Measurements from ENCODE around the gene UGT1A8.

DNA sequence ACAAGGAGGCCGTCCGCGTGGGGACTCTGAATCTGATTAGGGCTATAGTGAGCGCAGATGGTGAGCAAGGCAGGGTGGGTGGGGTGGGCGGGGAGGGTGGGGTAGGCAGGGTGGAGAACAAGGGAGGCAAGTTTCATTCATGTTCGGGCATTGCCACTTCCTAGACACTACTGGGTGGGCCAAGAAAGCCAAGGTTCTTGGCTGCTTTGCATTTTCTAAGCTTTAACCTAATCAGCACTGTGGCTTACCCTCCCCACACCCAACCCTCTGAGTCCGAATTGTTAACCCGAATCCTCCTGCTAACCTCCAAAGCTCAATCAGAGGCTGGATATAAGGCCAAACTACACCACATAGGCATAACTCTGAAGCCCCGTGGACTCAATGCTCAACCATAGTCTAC is 178.8 kb downstream of the UGT1A8 start:
- TF ChIP-seq, protein P1, sequence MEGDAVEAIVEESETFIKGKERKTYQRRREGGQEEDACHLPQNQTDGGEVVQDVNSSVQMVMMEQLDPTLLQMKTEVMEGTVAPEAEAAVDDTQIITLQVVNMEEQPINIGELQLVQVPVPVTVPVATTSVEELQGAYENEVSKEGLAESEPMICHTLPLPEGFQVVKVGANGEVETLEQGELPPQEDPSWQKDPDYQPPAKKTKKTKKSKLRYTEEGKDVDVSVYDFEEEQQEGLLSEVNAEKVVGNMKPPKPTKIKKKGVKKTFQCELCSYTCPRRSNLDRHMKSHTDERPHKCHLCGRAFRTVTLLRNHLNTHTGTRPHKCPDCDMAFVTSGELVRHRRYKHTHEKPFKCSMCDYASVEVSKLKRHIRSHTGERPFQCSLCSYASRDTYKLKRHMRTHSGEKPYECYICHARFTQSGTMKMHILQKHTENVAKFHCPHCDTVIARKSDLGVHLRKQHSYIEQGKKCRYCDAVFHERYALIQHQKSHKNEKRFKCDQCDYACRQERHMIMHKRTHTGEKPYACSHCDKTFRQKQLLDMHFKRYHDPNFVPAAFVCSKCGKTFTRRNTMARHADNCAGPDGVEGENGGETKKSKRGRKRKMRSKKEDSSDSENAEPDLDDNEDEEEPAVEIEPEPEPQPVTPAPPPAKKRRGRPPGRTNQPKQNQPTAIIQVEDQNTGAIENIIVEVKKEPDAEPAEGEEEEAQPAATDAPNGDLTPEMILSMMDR (IDR thresholded peaks at IDR 0.05), result no peak
- no peak for TF ChIP-seq EZH2 (IDR thresholded peaks at IDR 0.05; ENCODE audit: borderline replicate concordance, insufficient read depth, low read depth, low read length, poor library complexity, severe bottlenecking)

Measured in B cell (primary cell).